ENCODE data around the gene ALKBH2.

GRCh38 chr12:109085590-109085989 is 7.7 kb downstream of the ALKBH2 start:
- TF ChIP-seq, protein P1, sequence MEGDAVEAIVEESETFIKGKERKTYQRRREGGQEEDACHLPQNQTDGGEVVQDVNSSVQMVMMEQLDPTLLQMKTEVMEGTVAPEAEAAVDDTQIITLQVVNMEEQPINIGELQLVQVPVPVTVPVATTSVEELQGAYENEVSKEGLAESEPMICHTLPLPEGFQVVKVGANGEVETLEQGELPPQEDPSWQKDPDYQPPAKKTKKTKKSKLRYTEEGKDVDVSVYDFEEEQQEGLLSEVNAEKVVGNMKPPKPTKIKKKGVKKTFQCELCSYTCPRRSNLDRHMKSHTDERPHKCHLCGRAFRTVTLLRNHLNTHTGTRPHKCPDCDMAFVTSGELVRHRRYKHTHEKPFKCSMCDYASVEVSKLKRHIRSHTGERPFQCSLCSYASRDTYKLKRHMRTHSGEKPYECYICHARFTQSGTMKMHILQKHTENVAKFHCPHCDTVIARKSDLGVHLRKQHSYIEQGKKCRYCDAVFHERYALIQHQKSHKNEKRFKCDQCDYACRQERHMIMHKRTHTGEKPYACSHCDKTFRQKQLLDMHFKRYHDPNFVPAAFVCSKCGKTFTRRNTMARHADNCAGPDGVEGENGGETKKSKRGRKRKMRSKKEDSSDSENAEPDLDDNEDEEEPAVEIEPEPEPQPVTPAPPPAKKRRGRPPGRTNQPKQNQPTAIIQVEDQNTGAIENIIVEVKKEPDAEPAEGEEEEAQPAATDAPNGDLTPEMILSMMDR (conservative IDR thresholded peaks at IDR 0.05) = no peak
- TF ChIP-seq ZFX (IDR thresholded peaks at IDR 0.05) = no peak

Data from C4-2B (cell line).